ENCODE data around the gene AVPR1B. TPM values are rescaled to one million over a fixed set of nuclear protein-coding genes. Genes with fewer than 3 reads are reported as not detected.
A peak's percentile ranks its signal among the peaks of the same experiment; 100 is the strongest.

The AVPR1B gene
- total RNA-seq, 4 donors from 2014 or later = not detected

GRCh38 chr1:206100226-206100815, 16.9 kb downstream of the AVPR1B start:
- intact Hi-C loops (cut with DNase I; ENCODE audit: low total_unique reads) = no loop called here
- 79 to 86% methylated on average over 1 of the region's 1 CpG for WGBS, 2 donors
- TF ChIP-seq CTCF (IDR thresholded peaks at IDR 0.05) (no peak), POLR2A (IDR thresholded peaks at IDR 0.05) (no peak)

GRCh38 chr1:206098242-206098919, 18.8 kb downstream of the AVPR1B start:
- H3K4me3 ChIP-seq (ENCODE audit: low read depth, poor library complexity, severe bottlenecking) = no peak overlapping the region

More at GRCh38 chr1:206100226-206100815, 16.9 kb downstream of the AVPR1B start:
- peak in 1 of 2 donors; percentile 68 for DNase-seq (ENCODE audit: low spot score in 2 of 2)
- H3K4me3 ChIP-seq (ENCODE audit: low read depth, poor library complexity, severe bottlenecking) = no peak overlapping the region

GRCh38 chr1:206097381-206097780, 19.8 kb downstream of the AVPR1B start:
- 68 to 76% methylated on average over 3 of the region's 3 CpGs for WGBS, 2 donors
- TF ChIP-seq POLR2A (IDR thresholded peaks at IDR 0.05) (no peak), CTCF (IDR thresholded peaks at IDR 0.05) (no peak)
- DNase-seq (ENCODE audit: low spot score in 2 of 2) = no peak
- intact Hi-C loops (cut with DNase I; ENCODE audit: low total_unique reads) = no loop called here
- no peak overlapping the region for H3K4me3 ChIP-seq (ENCODE audit: low read depth, poor library complexity, severe bottlenecking)

More at GRCh38 chr1:206098242-206098919, 18.8 kb downstream of the AVPR1B start:
- DNase-seq (ENCODE audit: low spot score in 2 of 2) = peak in 1 of 2 donors; percentile 61
- no peak for TF ChIP-seq POLR2A (IDR thresholded peaks at IDR 0.05)
- TF ChIP-seq CTCF (IDR thresholded peaks at IDR 0.05) = no peak
- intact Hi-C loops (cut with DNase I; ENCODE audit: low total_unique reads) = no loop called here
- WGBS, 2 donors = 85 to 89% methylated on average over 9 of the region's 9 CpGs

- intact Hi-C loops (cut with DNase I; ENCODE audit: low total_unique reads) = no loop called here
- no peak for TF ChIP-seq CTCF (IDR thresholded peaks at IDR 0.05)
- no peak for TF ChIP-seq POLR2A (IDR thresholded peaks at IDR 0.05)
- DNase-seq (ENCODE audit: low spot score in 2 of 2) = peak in 1 of 2 donors; percentile 64
- WGBS, 2 donors = 51 to 55% methylated on average over 7 of the region's 7 CpGs
- H3K4me3 ChIP-seq (ENCODE audit: low read depth, poor library complexity, severe bottlenecking) = no peak overlapping the region
Measured at GRCh38 chr1:206094024-206094423, 23.2 kb downstream of the AVPR1B start.

- H3K4me3 ChIP-seq (ENCODE audit: low read depth, poor library complexity, severe bottlenecking) = no peak overlapping the region
- TF ChIP-seq POLR2A (IDR thresholded peaks at IDR 0.05) = no peak
- TF ChIP-seq CTCF (IDR thresholded peaks at IDR 0.05) = no peak
- no peak for DNase-seq (ENCODE audit: low spot score in 2 of 2)
- WGBS, 2 donors = 72 to 90% methylated on average over 3 of the region's 3 CpGs
- intact Hi-C loops (cut with DNase I; ENCODE audit: low total_unique reads) = no loop called here
Measured at GRCh38 chr1:206089341-206089740, 27.8 kb downstream of the AVPR1B start.

Data from lower leg skin (tissue), 4 donors.